GM13977 (cell line): ENCODE measurements around the gene RRAGD.

Experiments
- DNase-seq: peaks from one replicate; pipeline ENCODE4 v3.0.0; 2012; ENCODE audit warnings: low spot score
- CTCF ChIP-seq: IDR thresholded peaks from 2 replicates; pipeline ENCODE4 v1.5.1; 2012; ENCODE audit warnings: mild to moderate bottlenecking, control low read depth; ENCODE audit not compliant: insufficient read depth; ENCODE audit errors: extremely low read depth, missing control alignments
- in situ Hi-C: fragments of 300-500 bp; cut with MboI; formaldehyde crosslinking; loops from one replicate; pipeline ENCODE4 v1.12.0; 2022; ENCODE audit warnings: low sequenced_read_pairs, low pct_unique_long_range_greater_than_20kb, mixed read lengths, inconsistent platforms; ENCODE audit not compliant: unreplicated experiment

Gene RRAGD

GRCh38 chr6:89434150-89434499 is 22.1 kb upstream of the RRAGD start:
- DNase-seq = no peak
- in situ Hi-C loops = loop anchor here (10.0 kb wide), 1 partner anchor 171 kb away; no protein-coding TSS in a partner anchor
- TF ChIP-seq CTCF = no peak

- in situ Hi-C loops = loop anchor here (10.0 kb wide), 1 partner anchor 171 kb away; no protein-coding TSS in a partner anchor
- peak; percentile 53 for DNase-seq
- peak; percentile 6 for TF ChIP-seq CTCF
These were observed 21.4 kb upstream of the RRAGD start for GRCh38 chr6:89433252-89434149.

GRCh38 chr6:89432875-89433251 is 20.8 kb upstream of the RRAGD start, which contains the start of gene ANKRD6:
Gene ANKRD6, plus strand, starts transcription at chr6:89433152. Its CDS starts 133,825 bp downstream, at chr6:89566977.
- in situ Hi-C loops = loop anchor here (10.0 kb wide), 1 partner anchor 172 kb away; no protein-coding TSS in a partner anchor
- peak; percentile 91 for DNase-seq
- TF ChIP-seq CTCF = peak; percentile 97

- DNase-seq = no peak
- TF ChIP-seq CTCF = no peak
- in situ Hi-C loops = loop anchor here (10.0 kb wide), 1 partner anchor 174 kb away; no protein-coding TSS in a partner anchor
These were observed 18.3 kb upstream of the RRAGD start for GRCh38 chr6:89430201-89430962.

GRCh38 chr6:89416796-89417195 is 4.7 kb upstream of the RRAGD start:
- no peak for DNase-seq
- in situ Hi-C loops = no loop called here
- TF ChIP-seq CTCF = no peak

- in situ Hi-C loops = no loop called here
- TF ChIP-seq CTCF = no peak
These were observed 3.1 kb upstream of the RRAGD start for GRCh38 chr6:89415185-89415584.

More at GRCh38 chr6:89415185-89415584, 3.1 kb upstream of the RRAGD start:
- no peak for DNase-seq
